ENCODE data around the gene CRTAC1. TPM values are rescaled to one million over a fixed set of nuclear protein-coding genes. Genes with fewer than 3 reads are reported as not detected.

The CRTAC1 gene
- total RNA-seq, 1 donor from 2014 or later: 0.37 TPM

- DNase-seq (ENCODE audit: low spot score): no peak
- TF ChIP-seq CTCF (IDR thresholded peaks at IDR 0.05): no peak
- peaks cover 17% of the 10 kb centered on the region for H3K27me3 Mint-ChIP-seq (ENCODE audit: low read depth)
- no peak overlapping the region for H3K4me3 Mint-ChIP-seq (ENCODE audit: unreplicated experiment)
- H3K9me3 Mint-ChIP-seq (ENCODE audit: low read depth): no peaks in the 10 kb centered on the region
- H3K27ac Mint-ChIP-seq (ENCODE audit: unreplicated experiment): no peak overlapping the region
- H3K36me3 Mint-ChIP-seq (ENCODE audit: low read depth): no peaks in the 10 kb centered on the region
- H3K4me1 Mint-ChIP-seq (ENCODE audit: low read depth): peaks cover 6% of the 10 kb centered on the region
These were observed 213.8 kb downstream of the CRTAC1 start for GRCh38 chr10:97816609-97817008.

Other genes with a start within 250 kb of the CRTAC1 start
- gene GOLGA7B, start 180.8 kb downstream of the CRTAC1 start, total RNA-seq: 0.12 to 0.27 TPM (median 0.13 TPM) in 3 replicates
- gene R3HCC1L, start 104.0 kb upstream of the CRTAC1 start, total RNA-seq: 9.1 to 9.9 TPM (median 9.8 TPM) in 3 replicates
- 1.7 to 3.2 TPM (median 1.9 TPM) in 3 replicates for gene LOXL4, start 237.6 kb upstream of the CRTAC1 start, total RNA-seq